Karpas-422 (cell line): Measurements from ENCODE around the gene GCNA. TPM values are rescaled to one million over a fixed set of nuclear protein-coding genes. Genes with fewer than 3 reads are reported as not detected.
"Not testable (repeated sequence)": the region's sequence is repeated elsewhere in the genome, so short reads cannot be mapped to it uniquely, and the experiment has no call there.

ENCODE experiments used
- DNase-seq: peaks from one replicate; pipeline ENCODE4 v3.0.0-alpha.2; 2015
- H2AFZ ChIP-seq: fragments of 200-600 bp; sonication (generic); 2 replicates; pipeline ENCODE4 v1.6.1; 2014; ENCODE audit warnings: antibody characterized with exemption, low read length, mixed read lengths
- H3K27ac ChIP-seq: fragments of 200-600 bp; sonication (generic); 2 replicates; pipeline ENCODE4 v1.5.1; 2014; ENCODE audit warnings: mild to moderate bottlenecking, low read length, moderate library complexity
- H3K27me3 ChIP-seq: fragments of 200-600 bp; sonication (generic); 2 replicates; pipeline ENCODE4 v1.6.1; 2014; ENCODE audit warnings: low read length, mixed read lengths
- H3K36me3 ChIP-seq: fragments of 200-600 bp; sonication (generic); 2 replicates; pipeline ENCODE4 v1.6.1; 2014; ENCODE audit warnings: low read length, mixed read lengths; ENCODE audit not compliant: insufficient read depth
- H3K4me1 ChIP-seq: fragments of 200-600 bp; sonication (generic); 2 replicates; pipeline ENCODE4 v1.6.1; 2014; ENCODE audit warnings: mild to moderate bottlenecking, low read length, mixed read lengths
- H3K4me2 ChIP-seq: fragments of 200-600 bp; sonication (generic); 2 replicates; pipeline ENCODE4 v1.6.1; 2014; ENCODE audit warnings: low read length, low read depth, mild to moderate bottlenecking; ENCODE audit not compliant: poor library complexity, severe bottlenecking
- H3K4me3 ChIP-seq: fragments of 200-600 bp; sonication (generic); 2 replicates; pipeline ENCODE4 v1.5.1; 2014; ENCODE audit warnings: mild to moderate bottlenecking, antibody characterized with exemption, low read length, mixed read lengths
- H3K79me2 ChIP-seq: fragments of 200-600 bp; sonication (generic); 2 replicates; pipeline ENCODE4 v1.6.1; 2014; ENCODE audit warnings: mild to moderate bottlenecking, low read length, mixed read lengths
- H3K9ac ChIP-seq: fragments of 200-600 bp; sonication (generic); 2 replicates; pipeline ENCODE4 v1.6.0; 2014; ENCODE audit warnings: low read length
- H3K9me2 ChIP-seq: fragments of 200-600 bp; sonication (generic), shearing (Covaris generic); replicated peaks from 2 replicates; pipeline ENCODE4 v1.6.0; 2014; ENCODE audit warnings: mild to moderate bottlenecking, low read length, moderate library complexity; ENCODE audit not compliant: insufficient read depth
- H3K9me3 ChIP-seq: fragments of 300-700, 200-600 bp; sonication (generic); 2 replicates; pipeline ENCODE4 v1.6.1; 2014; ENCODE audit warnings: low read length, mixed read lengths
- H4K20me1 ChIP-seq: fragments of 200-600 bp; sonication (generic); 2 replicates; pipeline ENCODE4 v1.6.1; 2014; ENCODE audit warnings: mild to moderate bottlenecking, antibody characterized with exemption, low read length, low read depth; ENCODE audit not compliant: insufficient read depth
- total RNA-seq: library from RNA; depleted of rRNA; stranded (reverse); fragments of >200 nt; shearing (Covaris generic); gene quantifications from 2 replicates; pipeline ENCODE4 v1.2.3, GENCODE V29; 2014; ENCODE audit warnings: low replicate concordance

GCNA gene
- total RNA-seq, 1 experiment from 2014 or later, result 5.4 TPM

DNA sequence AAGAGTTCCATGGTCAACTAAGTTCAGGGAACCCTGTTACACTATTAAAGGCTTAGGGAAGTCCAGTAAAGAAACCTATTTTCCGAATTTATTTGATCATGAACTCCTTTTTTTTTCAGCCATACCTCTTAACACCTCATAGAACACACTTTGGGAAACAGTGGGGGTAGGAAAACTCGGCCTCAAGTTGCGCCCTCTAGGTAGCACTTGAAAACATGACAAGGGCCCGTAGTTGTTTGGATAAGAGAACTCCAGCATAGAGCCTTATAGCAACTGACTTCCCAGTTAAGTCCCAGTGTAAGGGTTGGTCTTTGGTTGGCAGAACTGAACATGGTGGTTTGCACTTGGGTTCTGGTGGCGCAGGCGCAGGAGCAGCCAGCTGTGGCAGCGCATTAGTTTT is 30.9 kb upstream of the GCNA start:
- peaks cover 25% of the 10 kb centered on the region; the same call in 1 of the 2 replicates for H3K36me3 ChIP-seq

DNA sequence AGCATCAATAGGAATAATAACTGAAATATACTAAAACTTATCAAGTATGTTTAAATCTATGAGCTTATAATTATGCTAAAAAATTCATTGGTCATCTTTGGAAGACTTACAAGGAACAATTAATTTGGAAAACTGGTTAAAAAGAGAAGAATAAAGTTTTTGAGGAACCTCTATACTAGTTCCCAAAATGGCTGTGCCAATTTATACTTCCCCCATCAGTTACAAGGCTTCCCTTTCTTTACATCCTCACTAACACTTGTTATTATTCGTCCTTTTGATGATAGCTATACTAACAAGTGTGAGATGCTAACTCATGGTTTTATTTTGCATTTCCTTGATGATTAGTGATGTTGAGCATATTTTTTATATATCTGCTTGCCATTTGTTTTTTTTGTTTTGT is 28.3 kb upstream of the GCNA start:
- Histone ChIP-seq H3K27me3 (no peaks in the 10 kb centered on the region), H3K27ac (no peak overlapping the region), H3K79me2 (peaks cover 32% of the 10 kb centered on the region), H3K36me3 (peaks cover 18% of the 10 kb centered on the region; the same call in 1 of the 2 replicates), H3K9ac (no peak overlapping the region), H3K4me3 (no peak overlapping the region), H3K9me2 (no peaks in the 10 kb centered on the region), H4K20me1 (0 out of 2 replicates have a peak, but pooled peaks cover 4% of the 10 kb centered on the region), H3K9me3 (no peaks in the 10 kb centered on the region), H3K4me1 (no peaks in the 10 kb centered on the region), H3K4me2 (no peak overlapping the region), H2AFZ (no peak overlapping the region)
- no peak for DNase-seq

More for the DNA sequence above, 30.9 kb upstream of the GCNA start:
- Histone ChIP-seq H3K79me2 (peaks cover 57% of the 10 kb centered on the region), H3K9me2 (no peaks in the 10 kb centered on the region), H3K4me2 (no peak overlapping the region), H3K4me1 (no peaks in the 10 kb centered on the region), H3K9me3 (no peaks in the 10 kb centered on the region), H3K27ac (no peak overlapping the region), H3K27me3 (no peaks in the 10 kb centered on the region), H3K4me3 (no peak overlapping the region), H2AFZ (no peak overlapping the region), H3K9ac (no peak overlapping the region), H4K20me1 (peaks cover 6% of the 10 kb centered on the region; the same call in 1 of the 2 replicates)
- DNase-seq, result no peak

DNA sequence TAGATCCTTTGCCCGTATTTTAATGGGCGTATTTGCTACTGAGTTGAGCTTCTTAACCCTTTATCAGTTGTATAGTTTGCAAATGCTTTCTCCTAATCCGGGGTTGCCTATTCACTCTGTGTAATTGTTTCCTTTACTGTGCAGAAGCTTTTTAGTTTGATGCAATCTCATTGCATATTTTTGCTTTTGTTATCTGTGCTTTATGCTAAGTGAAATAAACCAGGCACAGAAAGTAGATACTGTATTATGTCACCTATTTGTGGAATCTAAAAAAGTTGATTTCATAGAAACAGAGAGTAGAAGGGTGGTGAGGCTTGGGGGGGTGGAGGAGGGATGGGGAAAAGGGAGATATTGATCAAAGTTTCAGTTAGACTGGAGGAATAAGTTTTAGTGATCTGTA is 27.7 kb upstream of the GCNA start:
- H3K9me2 ChIP-seq, result no peaks in the 10 kb centered on the region
- H4K20me1 ChIP-seq, result 0 out of 2 replicates have a peak, but pooled peaks cover 4% of the 10 kb centered on the region
- no peaks in the 10 kb centered on the region for H3K4me1 ChIP-seq
- no peaks in the 10 kb centered on the region for H3K9me3 ChIP-seq
- H3K4me3 ChIP-seq, result no peak overlapping the region
- no peak overlapping the region for H3K9ac ChIP-seq
- H3K4me2 ChIP-seq, result no peak overlapping the region
- no peak overlapping the region for H2AFZ ChIP-seq
- H3K27ac ChIP-seq, result no peak overlapping the region
- H3K79me2 ChIP-seq, result peaks cover 28% of the 10 kb centered on the region
- peaks cover 20% of the 10 kb centered on the region; the same call in 1 of the 2 replicates for H3K36me3 ChIP-seq
- no peak for DNase-seq
- H3K27me3 ChIP-seq, result no peaks in the 10 kb centered on the region

DNA sequence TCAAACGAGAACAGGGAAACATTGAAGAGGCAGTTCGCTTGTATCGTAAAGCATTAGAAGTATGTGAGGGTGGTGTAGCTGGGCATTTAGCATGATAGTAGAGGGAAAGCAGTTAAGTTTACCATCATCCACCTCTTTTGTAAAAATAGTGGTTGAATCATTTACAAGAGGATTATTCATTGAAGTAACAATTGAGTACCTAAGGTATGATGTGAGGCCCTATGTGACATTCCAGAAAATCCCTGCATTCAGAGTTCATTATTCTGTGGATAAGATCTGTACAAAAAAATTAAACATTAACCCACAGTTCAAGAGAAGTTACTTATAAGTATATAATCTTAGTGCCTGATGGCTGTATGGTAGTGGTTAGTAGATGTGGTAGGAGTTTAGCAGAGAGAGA is 22.2 kb upstream of the GCNA start:
- H3K27ac ChIP-seq, result no peak overlapping the region
- DNase-seq, result no peak
- no peaks in the 10 kb centered on the region for H3K9me2 ChIP-seq
- H3K9me3 ChIP-seq, result no peaks in the 10 kb centered on the region
- H2AFZ ChIP-seq, result no peak overlapping the region
- H3K36me3 ChIP-seq, result peaks cover 22% of the 10 kb centered on the region; the same call in 1 of the 2 replicates
- H3K79me2 ChIP-seq, result no peaks in the 10 kb centered on the region
- H3K4me1 ChIP-seq, result no peaks in the 10 kb centered on the region
- no peaks in the 10 kb centered on the region for H3K27me3 ChIP-seq
- no peaks in the 10 kb centered on the region for H4K20me1 ChIP-seq
- no peak overlapping the region for H3K4me2 ChIP-seq
- no peak overlapping the region for H3K4me3 ChIP-seq
- no peak overlapping the region for H3K9ac ChIP-seq

DNA sequence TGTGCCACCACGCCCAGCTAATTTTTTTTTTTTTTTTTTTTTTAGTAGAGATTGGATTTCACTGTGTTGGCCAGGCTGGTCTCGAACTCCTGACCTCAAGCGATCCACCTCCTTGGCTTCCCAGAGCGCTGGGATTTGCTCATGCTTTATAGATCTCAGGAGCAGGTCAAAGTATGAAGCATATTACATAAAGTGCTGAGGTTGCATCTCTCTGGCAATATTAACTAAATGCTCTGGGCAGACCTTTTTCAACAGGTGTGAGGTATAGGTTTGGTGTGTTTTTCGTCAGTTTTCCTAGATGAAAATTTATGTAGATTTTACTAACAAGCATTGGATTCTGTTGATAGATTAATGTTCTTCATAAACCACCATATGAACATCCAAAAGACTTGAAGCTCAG is 19.3 kb upstream of the GCNA start:
- H3K9me3 ChIP-seq, result no peaks in the 10 kb centered on the region
- H3K27me3 ChIP-seq, result no peaks in the 10 kb centered on the region
- no peaks in the 10 kb centered on the region for H4K20me1 ChIP-seq
- no peaks in the 10 kb centered on the region for H3K9me2 ChIP-seq
- H3K27ac ChIP-seq, result no peak overlapping the region
- H3K4me2 ChIP-seq, result no peak overlapping the region
- no peak overlapping the region for H3K4me3 ChIP-seq
- no peak overlapping the region for H2AFZ ChIP-seq
- H3K36me3 ChIP-seq, result peaks cover 47% of the 10 kb centered on the region; the same call in 1 of the 2 replicates
- peaks cover 3% of the 10 kb centered on the region; the same call in 1 of the 2 replicates for H3K4me1 ChIP-seq
- H3K79me2 ChIP-seq, result 0 out of 2 replicates have a peak, but pooled peaks cover 4% of the 10 kb centered on the region
- no peak overlapping the region for H3K9ac ChIP-seq
- DNase-seq, result no peak

DNA sequence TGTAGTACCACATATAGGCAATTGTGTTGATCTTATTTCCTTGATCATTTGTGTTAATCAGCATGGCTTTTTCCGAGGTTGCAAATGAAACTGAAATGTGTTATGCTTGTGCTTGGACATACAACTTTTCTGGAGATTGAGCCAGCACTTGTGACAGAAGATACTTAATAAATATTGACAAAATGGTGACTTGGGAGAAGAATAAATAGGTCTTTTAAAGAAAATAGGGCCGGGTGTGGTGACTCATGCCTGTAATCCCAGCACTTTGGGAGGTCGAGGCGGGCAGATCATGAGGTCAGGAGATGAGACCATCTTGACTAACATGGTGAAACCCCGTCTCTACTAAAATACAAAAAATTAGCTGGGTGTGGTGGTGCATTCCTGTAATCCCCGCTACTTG is 18.5 kb upstream of the GCNA start:
- not testable (repeated sequence) for H3K27me3 ChIP-seq, H3K79me2 ChIP-seq, H3K27ac ChIP-seq, H3K4me2 ChIP-seq, H3K9ac ChIP-seq, DNase-seq, H3K4me3 ChIP-seq, H3K9me2 ChIP-seq, H3K4me1 ChIP-seq, H4K20me1 ChIP-seq, H2AFZ ChIP-seq, H3K9me3 ChIP-seq
- H3K36me3 ChIP-seq, result peaks cover 52% of the 10 kb centered on the region; the same call in 1 of the 2 replicates

DNA sequence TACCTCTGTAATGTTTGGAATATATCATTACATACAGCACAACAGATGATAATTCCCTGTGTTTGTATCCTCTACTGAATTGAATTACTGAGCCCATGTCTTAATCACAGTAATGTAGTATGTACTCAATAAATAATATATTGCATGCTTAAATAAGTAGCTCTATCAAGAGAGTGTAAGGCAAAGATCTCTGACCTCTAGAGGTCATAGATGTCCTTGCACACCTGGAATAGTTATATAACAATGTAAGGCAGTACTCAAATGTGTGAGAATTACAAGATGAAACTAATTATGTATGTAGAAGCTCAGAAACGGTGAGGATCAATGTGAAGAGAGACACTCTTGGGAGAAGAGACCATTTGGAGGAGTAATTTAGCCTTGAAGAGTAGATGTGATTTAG is 14.3 kb upstream of the GCNA start:
- H3K27me3 ChIP-seq, result no peaks in the 10 kb centered on the region
- no peak overlapping the region for H3K4me3 ChIP-seq
- no peak overlapping the region for H2AFZ ChIP-seq
- H3K36me3 ChIP-seq, result peaks cover 58% of the 10 kb centered on the region
- no peak overlapping the region for H3K9ac ChIP-seq
- no peak for DNase-seq
- no peaks in the 10 kb centered on the region for H3K9me3 ChIP-seq
- H3K9me2 ChIP-seq, result no peaks in the 10 kb centered on the region
- no peak overlapping the region for H3K4me2 ChIP-seq
- H4K20me1 ChIP-seq, result no peaks in the 10 kb centered on the region
- H3K4me1 ChIP-seq, result peaks cover 4% of the 10 kb centered on the region; the same call in 1 of the 2 replicates
- 0 out of 2 replicates have a peak, but pooled peaks cover 7% of the 10 kb centered on the region for H3K79me2 ChIP-seq
- H3K27ac ChIP-seq, result no peak overlapping the region

DNA sequence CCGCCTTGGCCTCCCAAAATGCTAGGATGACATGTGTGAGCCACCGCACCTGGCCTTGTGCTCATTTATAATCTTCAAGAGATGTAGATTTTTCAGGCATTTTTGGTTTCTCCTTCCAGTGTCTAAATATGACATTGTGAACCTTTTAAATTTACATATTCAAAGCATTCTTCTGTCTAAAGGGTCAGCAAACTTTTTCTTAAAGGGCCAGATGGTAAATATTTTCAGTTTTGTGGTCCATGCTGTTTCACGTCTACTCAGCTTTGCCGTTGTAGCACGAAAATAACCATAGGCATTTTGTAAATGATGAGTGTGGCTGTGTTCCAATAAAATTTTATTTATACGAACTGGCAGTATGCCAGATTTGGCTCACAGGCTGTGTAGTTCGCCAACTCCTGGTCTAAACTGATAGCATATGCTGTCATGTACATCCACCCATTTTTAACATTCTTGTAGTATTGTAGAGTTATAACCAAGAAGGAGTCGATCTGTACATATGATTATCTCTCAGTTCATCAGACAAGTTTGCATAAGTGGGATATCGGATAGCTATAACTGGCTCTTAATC is 12.7 kb upstream of the GCNA start:
- Histone ChIP-seq H3K36me3 (peaks cover 54% of the 10 kb centered on the region), H3K9me3 (no peaks in the 10 kb centered on the region), H3K4me2 (no peak overlapping the region), H3K9ac (no peak overlapping the region), H3K4me3 (no peak overlapping the region), H4K20me1 (no peaks in the 10 kb centered on the region), H3K27me3 (no peaks in the 10 kb centered on the region), H3K9me2 (no peaks in the 10 kb centered on the region), H2AFZ (no peak overlapping the region), H3K4me1 (peaks cover 4% of the 10 kb centered on the region; the same call in 1 of the 2 replicates), H3K27ac (no peak overlapping the region), H3K79me2 (0 out of 2 replicates have a peak, but pooled peaks cover 7% of the 10 kb centered on the region)
- DNase-seq, result no peak
